ENCODE results near the gene LHFPL6. TPM values are rescaled to one million over a fixed set of nuclear protein-coding genes. Genes with fewer than 3 reads are reported as not detected.

Gene LHFPL6
- total and polyA plus RNA-seq, 9 of the 15 experiments (the other 6 are each of a cell fraction or from before 2014, with no cell fraction given): 0.18 TPM; not detected in 8

DNA sequence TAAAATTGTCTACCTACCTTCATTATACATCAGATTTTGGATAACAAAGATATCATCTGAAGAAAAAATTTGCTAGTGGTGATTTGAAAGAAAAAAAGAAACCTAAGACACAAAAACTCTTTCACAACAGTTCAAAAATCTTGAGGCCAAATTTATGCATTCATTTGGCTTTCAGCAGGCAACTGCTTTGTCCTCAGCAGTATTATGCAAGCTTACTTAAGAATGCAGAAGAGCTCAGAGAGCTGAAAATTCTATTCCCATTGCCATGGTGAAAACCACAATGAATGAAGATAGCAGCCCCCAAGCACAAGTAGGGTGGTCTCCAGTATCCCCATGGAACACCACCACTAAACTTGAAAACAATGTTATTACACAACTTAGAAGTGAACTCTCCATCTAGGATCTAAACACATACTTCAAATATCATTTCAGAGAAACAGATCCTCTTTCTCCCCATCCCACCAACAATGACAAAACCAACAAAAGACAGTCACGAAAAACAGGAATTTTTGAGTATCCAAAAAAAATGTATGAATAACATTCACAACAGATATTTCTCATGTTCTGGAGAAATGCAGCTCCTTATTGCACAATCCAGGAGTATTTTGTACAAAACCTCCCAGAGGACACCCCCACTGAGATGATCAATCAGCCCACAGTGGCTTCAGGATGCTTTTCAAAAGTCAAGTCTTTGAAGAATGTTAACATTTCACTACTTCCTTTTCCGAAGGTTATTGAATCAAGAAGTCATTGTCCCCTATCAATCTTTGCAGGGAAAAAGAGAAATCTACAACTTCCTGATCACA lies 192.7 kb downstream of the LHFPL6 start:
- ChIA-PET CTCF (ENCODE audit: low intra/inter-chr PET ratio) (no interaction called here), POLR2A (no interaction called here)
- no peak for TF ChIP-seq KLF16 (IDR thresholded peaks at IDR 0.05)
- no peak for TF ChIP-seq SNRNP70 (optimal IDR thresholded peaks at IDR 0.05; ENCODE audit: low read depth, low read length)
- TF ChIP-seq MXI1 (IDR thresholded peaks at IDR 0.05; ENCODE audit: low read depth, low read length): no peak
- Histone ChIP-seq H3K27me3 (ENCODE audit: control insufficient read depth in 2 of 2, insufficient read depth in 2 of 2, low read length in 2 of 2) (no peaks in the 10 kb centered on the region; a peak in 1 of 5 replicates), H4K20me1 (replicated peaks; ENCODE audit: control insufficient read depth, insufficient read depth, low read length) (no peaks in the 10 kb centered on the region), H3K9me3 (replicated peaks; ENCODE audit: control insufficient read depth, insufficient read depth, low read depth, low read length) (no peaks in the 10 kb centered on the region), H3K9me1 (ENCODE audit: control insufficient read depth, insufficient read depth, low read length) (no peaks in the 10 kb centered on the region), H3K27ac (ENCODE audit: extremely low read depth, low read depth, low read length) (no peak overlapping the region), H3K79me2 (ENCODE audit: control insufficient read depth, insufficient read depth, low read length) (no peaks in the 10 kb centered on the region), H3K9ac (ENCODE audit: insufficient read depth in 1 of 2, low read depth in 2 of 2, low read length in 2 of 2) (no peak overlapping the region), H3K4me1 (replicated peaks in 1 of 2; ENCODE audit: control insufficient read depth in 2 of 2, insufficient read depth in 2 of 2, low read length in 2 of 2) (no peaks in the 10 kb centered on the region), H3K4me2 (ENCODE audit: insufficient read depth, low read length) (no peak overlapping the region), H2AFZ (ENCODE audit: low read depth, low read length) (no peak overlapping the region), H3K4me3 (no peak overlapping the region), H3K36me3 (ENCODE audit: control insufficient read depth, insufficient read depth, low read length) (no peaks in the 10 kb centered on the region)
- ATAC-seq (no peak), FAIRE-seq (no peak), DNase-seq (ENCODE audit: extremely low read depth in 1 of 4, low spot score in 3 of 4) (no peak)
- no TSS peak for BruUV-seq (replicated peaks)
- WGBS (ENCODE audit: insufficient coverage, low coverage, missing lambda C conversion rate): 0% methylated on average over 2 of the region's 2 CpGs
- intact Hi-C loops (cut with micrococcal nuclease): no loop called here
- in situ Hi-C loops (cut with MboI): no loop called here

DNA sequence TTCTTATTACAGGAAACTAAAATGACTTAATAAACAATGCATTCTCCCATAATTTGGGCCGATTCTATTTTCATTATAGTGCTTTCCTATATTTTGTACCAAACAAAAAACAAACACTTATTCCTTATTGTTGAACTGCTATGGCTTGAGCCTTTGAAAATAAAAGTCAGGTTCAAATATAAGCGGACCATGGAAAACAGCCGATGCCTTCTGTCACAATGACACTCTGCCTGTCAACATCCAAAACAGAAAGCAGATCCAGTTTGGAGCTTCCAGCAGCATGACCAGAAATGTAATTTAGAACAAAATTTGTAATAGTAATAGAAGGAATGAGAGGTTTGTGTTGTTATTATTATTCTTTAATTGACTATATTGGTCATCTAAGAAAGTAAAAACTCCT lies 194.5 kb downstream of the LHFPL6 start:
- Histone ChIP-seq H4K20me1 (replicated peaks; ENCODE audit: control insufficient read depth, insufficient read depth, low read length) (no peaks in the 10 kb centered on the region), H3K4me3 (no peak overlapping the region), H3K9me3 (replicated peaks; ENCODE audit: control insufficient read depth, insufficient read depth, low read depth, low read length) (no peaks in the 10 kb centered on the region), H3K36me3 (ENCODE audit: control insufficient read depth, insufficient read depth, low read length) (no peaks in the 10 kb centered on the region), H3K4me2 (ENCODE audit: insufficient read depth, low read length) (no peak overlapping the region), H3K4me1 (replicated peaks in 1 of 2; ENCODE audit: control insufficient read depth in 2 of 2, insufficient read depth in 2 of 2, low read length in 2 of 2) (no peaks in the 10 kb centered on the region), H3K9ac (ENCODE audit: insufficient read depth in 1 of 2, low read depth in 2 of 2, low read length in 2 of 2) (no peak overlapping the region), H3K9me1 (ENCODE audit: control insufficient read depth, insufficient read depth, low read length) (no peaks in the 10 kb centered on the region), H3K79me2 (ENCODE audit: control insufficient read depth, insufficient read depth, low read length) (no peaks in the 10 kb centered on the region), H3K27me3 (ENCODE audit: control insufficient read depth in 2 of 2, insufficient read depth in 2 of 2, low read length in 2 of 2) (no peaks in the 10 kb centered on the region; a peak in 1 of 5 replicates), H3K27ac (ENCODE audit: extremely low read depth, low read depth, low read length) (no peak overlapping the region), H2AFZ (ENCODE audit: low read depth, low read length) (no peak overlapping the region)
- no TSS peak for BruUV-seq (replicated peaks)
- intact Hi-C loops (cut with micrococcal nuclease) (no loop called here), in situ Hi-C loops (cut with MboI) (no loop called here)
- TF ChIP-seq, protein P1, sequence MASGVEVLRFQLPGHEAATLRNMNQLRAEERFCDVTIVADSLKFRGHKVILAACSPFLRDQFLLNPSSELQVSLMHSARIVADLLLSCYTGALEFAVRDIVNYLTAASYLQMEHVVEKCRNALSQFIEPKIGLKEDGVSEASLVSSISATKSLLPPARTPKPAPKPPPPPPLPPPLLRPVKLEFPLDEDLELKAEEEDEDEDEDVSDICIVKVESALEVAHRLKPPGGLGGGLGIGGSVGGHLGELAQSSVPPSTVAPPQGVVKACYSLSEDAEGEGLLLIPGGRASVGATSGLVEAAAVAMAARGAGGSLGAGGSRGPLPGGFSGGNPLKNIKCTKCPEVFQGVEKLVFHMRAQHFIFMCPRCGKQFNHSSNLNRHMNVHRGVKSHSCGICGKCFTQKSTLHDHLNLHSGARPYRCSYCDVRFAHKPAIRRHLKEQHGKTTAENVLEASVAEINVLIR (CRISPR knock-in tag; IDR thresholded peaks at IDR 0.05): no peak
- TF ChIP-seq CSDE1 (IDR thresholded peaks at IDR 0.05): no peak
- TF ChIP-seq CBFB (CRISPR knock-in tag; IDR thresholded peaks at IDR 0.05): no peak
- no peak for TF ChIP-seq CEBPB (tag; IDR thresholded peaks at IDR 0.05)
- TF ChIP-seq, protein P2, sequence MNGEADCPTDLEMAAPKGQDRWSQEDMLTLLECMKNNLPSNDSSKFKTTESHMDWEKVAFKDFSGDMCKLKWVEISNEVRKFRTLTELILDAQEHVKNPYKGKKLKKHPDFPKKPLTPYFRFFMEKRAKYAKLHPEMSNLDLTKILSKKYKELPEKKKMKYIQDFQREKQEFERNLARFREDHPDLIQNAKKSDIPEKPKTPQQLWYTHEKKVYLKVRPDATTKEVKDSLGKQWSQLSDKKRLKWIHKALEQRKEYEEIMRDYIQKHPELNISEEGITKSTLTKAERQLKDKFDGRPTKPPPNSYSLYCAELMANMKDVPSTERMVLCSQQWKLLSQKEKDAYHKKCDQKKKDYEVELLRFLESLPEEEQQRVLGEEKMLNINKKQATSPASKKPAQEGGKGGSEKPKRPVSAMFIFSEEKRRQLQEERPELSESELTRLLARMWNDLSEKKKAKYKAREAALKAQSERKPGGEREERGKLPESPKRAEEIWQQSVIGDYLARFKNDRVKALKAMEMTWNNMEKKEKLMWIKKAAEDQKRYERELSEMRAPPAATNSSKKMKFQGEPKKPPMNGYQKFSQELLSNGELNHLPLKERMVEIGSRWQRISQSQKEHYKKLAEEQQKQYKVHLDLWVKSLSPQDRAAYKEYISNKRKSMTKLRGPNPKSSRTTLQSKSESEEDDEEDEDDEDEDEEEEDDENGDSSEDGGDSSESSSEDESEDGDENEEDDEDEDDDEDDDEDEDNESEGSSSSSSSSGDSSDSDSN (IDR thresholded peaks at IDR 0.05; ENCODE audit: borderline replicate concordance in 1 of 2, low read depth in 2 of 2, low read length in 2 of 2): no peak
- TF ChIP-seq TAF7 (tag; IDR thresholded peaks at IDR 0.05): no peak
- TF ChIP-seq KAT8 (IDR thresholded peaks at IDR 0.05; ENCODE audit: low read depth): no peak
- no peak for TF ChIP-seq BMI1 (IDR thresholded peaks at IDR 0.05; ENCODE audit: low read length)
- TF ChIP-seq POLR2AphosphoS5 (IDR thresholded peaks at IDR 0.05; ENCODE audit: control insufficient read depth, insufficient read depth, low read depth, low read length): no peak
- TF ChIP-seq HDAC6 (IDR thresholded peaks at IDR 0.05; ENCODE audit: low read depth, low read length): no peak
- no peak for TF ChIP-seq KLF16 (IDR thresholded peaks at IDR 0.05)
- ATAC-seq (no peak), FAIRE-seq (no peak), DNase-seq (ENCODE audit: extremely low read depth in 1 of 4, low spot score in 3 of 4) (no peak)
- 3% methylated on average over 3 of the region's 3 CpGs for WGBS (ENCODE audit: insufficient coverage, low coverage, missing lambda C conversion rate)
- ChIA-PET POLR2A (interaction anchor here (0.6 kb wide), 1 partner anchor 44 kb away, joined by 3 read pairs; no protein-coding TSS in a partner anchor), CTCF (ENCODE audit: low intra/inter-chr PET ratio) (no interaction called here)
